ENCODE results near the gene CNNM4.

CNNM4 gene

DNA sequence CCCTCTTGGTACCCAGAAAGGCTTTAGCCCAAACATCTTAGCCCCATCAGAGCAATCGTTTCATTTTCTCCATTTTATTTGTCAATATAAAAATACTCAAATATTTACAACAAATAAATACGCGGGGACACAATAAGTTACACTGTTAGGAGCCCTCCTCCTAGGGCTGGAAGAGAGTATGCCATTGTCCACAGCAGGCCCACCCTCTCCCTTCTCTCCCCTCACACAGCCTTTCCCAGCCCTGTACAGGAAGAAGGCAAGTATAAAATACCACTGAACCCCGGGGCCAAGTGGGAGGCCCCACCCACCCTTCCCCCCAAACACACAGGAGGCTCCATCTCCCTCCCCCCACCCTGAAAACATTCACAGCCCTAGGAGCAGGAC, 99.0 kb downstream of the CNNM4 start:
- TF ChIP-seq CTCF (conservative IDR thresholded peaks at IDR 0.05; ENCODE audit: low read length): no peak
- DNase-seq (ENCODE audit: low read depth): no peak
- no peak overlapping the region for H3K4me3 ChIP-seq (ENCODE audit: low read length)

DNA sequence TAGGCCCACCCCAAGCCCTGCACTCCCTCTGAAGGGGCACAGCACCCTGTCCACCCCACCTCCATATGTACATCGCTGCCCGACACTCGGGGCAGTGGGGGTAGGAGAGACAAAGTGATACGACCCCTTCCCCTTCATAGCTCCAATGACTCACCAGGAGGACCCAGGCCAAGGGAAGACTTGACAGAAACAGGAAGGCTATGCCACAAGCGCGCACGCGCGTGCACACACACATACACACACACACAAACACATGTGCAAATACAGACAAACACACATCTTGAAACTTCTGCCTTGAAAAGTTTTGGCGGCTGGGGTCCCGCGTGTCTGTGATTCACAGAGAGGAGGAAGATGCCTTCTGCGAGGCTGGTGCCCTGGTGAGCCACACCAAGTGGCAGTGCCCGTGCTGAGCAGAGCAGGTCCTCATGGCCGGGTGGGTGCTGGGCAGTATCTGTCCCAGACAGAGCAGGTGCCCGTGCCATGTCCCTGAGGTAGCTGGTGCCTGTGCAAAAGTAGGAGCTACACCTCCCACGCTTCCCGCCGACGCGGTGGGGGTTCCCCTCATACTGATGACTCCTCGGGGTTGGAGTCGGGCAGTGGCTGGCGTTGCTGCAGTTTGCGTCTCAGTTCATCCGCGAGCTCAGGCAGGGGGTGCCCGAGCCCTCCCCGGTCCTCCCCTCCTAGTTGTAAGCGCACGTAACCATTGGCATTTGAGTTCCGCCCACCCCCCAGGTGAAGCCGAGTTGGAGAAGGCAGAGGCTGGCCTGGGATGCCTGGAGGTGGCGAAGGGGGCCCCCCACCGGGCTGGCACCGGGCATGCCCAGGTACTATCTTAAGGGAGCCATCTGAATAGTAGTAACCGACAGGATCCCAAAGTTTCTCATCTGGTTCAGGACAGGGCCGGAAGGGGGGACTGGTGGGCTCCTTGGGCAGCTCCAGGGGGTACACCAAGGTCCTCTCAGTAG, 99.6 kb downstream of the CNNM4 start:
- DNase-seq (ENCODE audit: low read depth): no peak

DNA sequence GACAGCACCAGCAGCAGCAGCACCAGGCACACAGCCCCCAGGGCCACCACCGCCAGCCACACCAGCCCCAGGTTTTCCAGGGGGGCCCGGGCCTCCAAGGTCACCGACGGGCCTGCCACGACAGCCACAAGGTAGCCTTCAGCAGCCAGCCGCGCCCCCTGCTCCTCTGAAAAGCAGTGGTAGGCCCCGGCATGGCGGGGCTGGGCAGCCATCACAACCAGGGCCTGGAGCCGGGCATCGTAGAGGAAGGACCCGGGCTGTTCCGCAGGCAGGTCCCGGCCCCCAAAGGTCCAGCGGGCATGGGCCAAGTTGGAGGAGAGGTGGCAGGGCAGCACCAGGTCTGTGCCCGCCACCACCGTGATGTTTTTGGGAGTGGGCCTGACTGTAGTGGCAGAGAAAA, 100.4 kb downstream of the CNNM4 start:
- DNase-seq (ENCODE audit: low read depth): no peak
- H3K4me3 ChIP-seq (ENCODE audit: low read length): no peak overlapping the region
- TF ChIP-seq CTCF (conservative IDR thresholded peaks at IDR 0.05; ENCODE audit: low read length): no peak

More for the DNA sequence above, 99.6 kb downstream of the CNNM4 start:
- H3K4me3 ChIP-seq (ENCODE audit: low read length): no peak overlapping the region
- no peak for TF ChIP-seq CTCF (conservative IDR thresholded peaks at IDR 0.05; ENCODE audit: low read length)

Data from AG10803 (cell line).